ENCODE data around the gene ELOVL5.

ELOVL5 gene

GRCh38 chr6:53279293-53279692 is 69.5 kb downstream of the ELOVL5 start:
- no CpG with 5 or more reads among the region's 3 CpGs for WGBS (ENCODE audit: insufficient coverage, insufficient read length)
- no peaks in the 10 kb centered on the region for H3K9me3 ChIP-seq (ENCODE audit: control insufficient read depth, insufficient read depth, low read length)
- H3K4me3 ChIP-seq (ENCODE audit: low read length) = no peak overlapping the region
- H3K27me3 ChIP-seq (ENCODE audit: control insufficient read depth, insufficient read depth, low read length) = no peaks in the 10 kb centered on the region
- 0 out of 2 replicates have a peak, but pooled peaks cover 5% of the 10 kb centered on the region for H3K36me3 ChIP-seq (ENCODE audit: control insufficient read depth, insufficient read depth, low read length)
- no peak overlapping the region for H3K27ac ChIP-seq (ENCODE audit: low read length)
- no peak for DNase-seq (ENCODE audit: low read depth, low spot score)
- no peaks in the 10 kb centered on the region for H3K4me1 ChIP-seq (ENCODE audit: control insufficient read depth, insufficient read depth, low read length)

GRCh38 chr6:53273370-53273769 is 75.4 kb downstream of the ELOVL5 start:
- Histone ChIP-seq H3K9me3 (ENCODE audit: control insufficient read depth, insufficient read depth, low read length) (no peaks in the 10 kb centered on the region), H3K4me3 (ENCODE audit: low read length) (no peak overlapping the region), H3K27me3 (ENCODE audit: control insufficient read depth, insufficient read depth, low read length) (no peaks in the 10 kb centered on the region), H3K4me1 (ENCODE audit: control insufficient read depth, insufficient read depth, low read length) (no peaks in the 10 kb centered on the region), H3K36me3 (ENCODE audit: control insufficient read depth, insufficient read depth, low read length) (peaks cover 5% of the 10 kb centered on the region; the same call in 1 of the 2 replicates), H3K27ac (ENCODE audit: low read length) (no peak overlapping the region)
- DNase-seq (ENCODE audit: low read depth, low spot score) = no peak
- WGBS (ENCODE audit: insufficient coverage, insufficient read length) = no CpG with 5 or more reads among the region's 4 CpGs

GRCh38 chr6:53269827-53270226 is 78.9 kb downstream of the ELOVL5 start:
- DNase-seq (ENCODE audit: low read depth, low spot score) = no peak
- no peak overlapping the region for H3K27ac ChIP-seq (ENCODE audit: low read length)
- H3K36me3 ChIP-seq (ENCODE audit: control insufficient read depth, insufficient read depth, low read length) = peaks cover 3% of the 10 kb centered on the region; the same call in 1 of the 2 replicates
- H3K4me1 ChIP-seq (ENCODE audit: control insufficient read depth, insufficient read depth, low read length) = no peaks in the 10 kb centered on the region
- no peak overlapping the region for H3K4me3 ChIP-seq (ENCODE audit: low read length)
- no peaks in the 10 kb centered on the region for H3K9me3 ChIP-seq (ENCODE audit: control insufficient read depth, insufficient read depth, low read length)
- WGBS (ENCODE audit: insufficient coverage, insufficient read length) = no CpG with 5 or more reads among the region's 5 CpGs
- H3K27me3 ChIP-seq (ENCODE audit: control insufficient read depth, insufficient read depth, low read length) = no peaks in the 10 kb centered on the region

GRCh38 chr6:53268858-53269608 is 79.7 kb downstream of the ELOVL5 start:
- Histone ChIP-seq H3K4me3 (ENCODE audit: low read length) (no peak overlapping the region), H3K4me1 (ENCODE audit: control insufficient read depth, insufficient read depth, low read length) (no peaks in the 10 kb centered on the region), H3K27me3 (ENCODE audit: control insufficient read depth, insufficient read depth, low read length) (no peaks in the 10 kb centered on the region), H3K9me3 (ENCODE audit: control insufficient read depth, insufficient read depth, low read length) (no peaks in the 10 kb centered on the region), H3K36me3 (ENCODE audit: control insufficient read depth, insufficient read depth, low read length) (peaks cover 3% of the 10 kb centered on the region; the same call in 1 of the 2 replicates), H3K27ac (ENCODE audit: low read length) (no peak overlapping the region)
- no CpG with 5 or more reads among the region's 6 CpGs for WGBS (ENCODE audit: insufficient coverage, insufficient read length)
- no peak for DNase-seq (ENCODE audit: low read depth, low spot score)

- no CpG with 5 or more reads among the region's 4 CpGs for WGBS (ENCODE audit: insufficient coverage, insufficient read length)
Measured at GRCh38 chr6:53266553-53267090, 82.1 kb downstream of the ELOVL5 start.

GRCh38 chr6:53264915-53265607 is 83.7 kb downstream of the ELOVL5 start:
- Histone ChIP-seq H3K4me1 (ENCODE audit: control insufficient read depth, insufficient read depth, low read length) (no peaks in the 10 kb centered on the region), H3K27me3 (ENCODE audit: control insufficient read depth, insufficient read depth, low read length) (no peaks in the 10 kb centered on the region), H3K9me3 (ENCODE audit: control insufficient read depth, insufficient read depth, low read length) (no peaks in the 10 kb centered on the region), H3K27ac (ENCODE audit: low read length) (no peak overlapping the region), H3K36me3 (ENCODE audit: control insufficient read depth, insufficient read depth, low read length) (peaks cover 9% of the 10 kb centered on the region; the same call in 1 of the 2 replicates), H3K4me3 (ENCODE audit: low read length) (no peak overlapping the region)
- no peak for DNase-seq (ENCODE audit: low read depth, low spot score)
- no CpG with 5 or more reads among the region's 5 CpGs for WGBS (ENCODE audit: insufficient coverage, insufficient read length)

More at GRCh38 chr6:53266553-53267090, 82.1 kb downstream of the ELOVL5 start:
- Histone ChIP-seq H3K9me3 (ENCODE audit: control insufficient read depth, insufficient read depth, low read length) (no peaks in the 10 kb centered on the region), H3K36me3 (ENCODE audit: control insufficient read depth, insufficient read depth, low read length) (peaks cover 6% of the 10 kb centered on the region; the same call in 1 of the 2 replicates), H3K4me1 (ENCODE audit: control insufficient read depth, insufficient read depth, low read length) (no peaks in the 10 kb centered on the region), H3K4me3 (ENCODE audit: low read length) (no peak overlapping the region), H3K27ac (ENCODE audit: low read length) (no peak overlapping the region), H3K27me3 (ENCODE audit: control insufficient read depth, insufficient read depth, low read length) (no peaks in the 10 kb centered on the region)
- DNase-seq (ENCODE audit: low read depth, low spot score) = no peak

GRCh38 chr6:53264337-53264736 is 84.4 kb downstream of the ELOVL5 start:
- H3K4me3 ChIP-seq (ENCODE audit: low read length) = no peak overlapping the region

GRCh38 chr6:53263917-53264316 is 84.8 kb downstream of the ELOVL5 start:
- Histone ChIP-seq H3K9me3 (ENCODE audit: control insufficient read depth, insufficient read depth, low read length) (no peaks in the 10 kb centered on the region), H3K4me1 (ENCODE audit: control insufficient read depth, insufficient read depth, low read length) (no peaks in the 10 kb centered on the region), H3K36me3 (ENCODE audit: control insufficient read depth, insufficient read depth, low read length) (peaks cover 7% of the 10 kb centered on the region; the same call in 1 of the 2 replicates), H3K27ac (ENCODE audit: low read length) (no peak overlapping the region), H3K27me3 (ENCODE audit: control insufficient read depth, insufficient read depth, low read length) (no peaks in the 10 kb centered on the region), H3K4me3 (ENCODE audit: low read length) (no peak overlapping the region)
- WGBS (ENCODE audit: insufficient coverage, insufficient read length) = no CpG with 5 or more reads among the region's 2 CpGs
- no peak for DNase-seq (ENCODE audit: low read depth, low spot score)

More at GRCh38 chr6:53264337-53264736, 84.4 kb downstream of the ELOVL5 start:
- Histone ChIP-seq H3K27me3 (ENCODE audit: control insufficient read depth, insufficient read depth, low read length) (no peaks in the 10 kb centered on the region), H3K36me3 (ENCODE audit: control insufficient read depth, insufficient read depth, low read length) (peaks cover 9% of the 10 kb centered on the region; the same call in 1 of the 2 replicates), H3K9me3 (ENCODE audit: control insufficient read depth, insufficient read depth, low read length) (no peaks in the 10 kb centered on the region), H3K27ac (ENCODE audit: low read length) (no peak overlapping the region), H3K4me1 (ENCODE audit: control insufficient read depth, insufficient read depth, low read length) (no peaks in the 10 kb centered on the region)
- DNase-seq (ENCODE audit: low read depth, low spot score) = no peak
- WGBS (ENCODE audit: insufficient coverage, insufficient read length) = no CpG with 5 or more reads among the region's 3 CpGs

- no peak for DNase-seq (ENCODE audit: low read depth, low spot score)
- Histone ChIP-seq H3K4me3 (ENCODE audit: low read length) (no peak overlapping the region), H3K36me3 (ENCODE audit: control insufficient read depth, insufficient read depth, low read length) (peaks cover 5% of the 10 kb centered on the region; the same call in 1 of the 2 replicates), H3K27ac (ENCODE audit: low read length) (no peak overlapping the region), H3K9me3 (ENCODE audit: control insufficient read depth, insufficient read depth, low read length) (no peaks in the 10 kb centered on the region), H3K27me3 (ENCODE audit: control insufficient read depth, insufficient read depth, low read length) (no peaks in the 10 kb centered on the region), H3K4me1 (ENCODE audit: control insufficient read depth, insufficient read depth, low read length) (no peaks in the 10 kb centered on the region)
- WGBS (ENCODE audit: insufficient coverage, insufficient read length) = no CpG with 5 or more reads among the region's 11 CpGs
Measured at GRCh38 chr6:53259860-53260580, 88.7 kb downstream of the ELOVL5 start.

GRCh38 chr6:53258774-53259155 is 90.0 kb downstream of the ELOVL5 start:
- H3K27ac ChIP-seq (ENCODE audit: low read length) = no peak overlapping the region
- no peak for DNase-seq (ENCODE audit: low read depth, low spot score)
- H3K9me3 ChIP-seq (ENCODE audit: control insufficient read depth, insufficient read depth, low read length) = no peaks in the 10 kb centered on the region; the same call in 1 of the 2 replicates
- H3K36me3 ChIP-seq (ENCODE audit: control insufficient read depth, insufficient read depth, low read length) = peaks cover 3% of the 10 kb centered on the region; the same call in 1 of the 2 replicates
- WGBS (ENCODE audit: insufficient coverage, insufficient read length) = no CpG with 5 or more reads among the region's 5 CpGs
- no peaks in the 10 kb centered on the region for H3K4me1 ChIP-seq (ENCODE audit: control insufficient read depth, insufficient read depth, low read length)
- H3K27me3 ChIP-seq (ENCODE audit: control insufficient read depth, insufficient read depth, low read length) = no peaks in the 10 kb centered on the region
- H3K4me3 ChIP-seq (ENCODE audit: low read length) = no peak overlapping the region
